Skeletal muscle tissue (tissue), 4 donors: ENCODE measurements around the gene FAM13A. TPM values are rescaled to one million over a fixed set of nuclear protein-coding genes. Genes with fewer than 3 reads are reported as not detected.
"Not testable (repeated sequence)": the region's sequence is repeated elsewhere in the genome, so short reads cannot be mapped to it uniquely, and the experiment has no call there.

Experiments
- H3K27ac ChIP-seq: one replicate; pipeline ENCODE4 v1.7.0; 2013; ENCODE audit warnings: mild to moderate bottlenecking, low read depth, low read length, inconsistent platforms
- H3K27me3 ChIP-seq, 3 donors: one replicate each; pipeline ENCODE4 v1.7.0; 2013; ENCODE audit warnings: low read length in 3 of 3; ENCODE audit not compliant: control insufficient read depth in 3 of 3, insufficient read depth in 3 of 3
- H3K36me3 ChIP-seq, 3 donors: one replicate each; pipeline ENCODE4 v1.7.0; 2013; ENCODE audit warnings: low read length in 3 of 3; ENCODE audit not compliant: control insufficient read depth in 3 of 3, insufficient read depth in 3 of 3
- H3K4me1 ChIP-seq, 3 donors: one replicate each; pipeline ENCODE4 v1.7.0; 2013; ENCODE audit warnings: low read length in 3 of 3, mild to moderate bottlenecking in 3 of 3; ENCODE audit not compliant: control insufficient read depth in 3 of 3, insufficient read depth in 3 of 3
- H3K4me3 ChIP-seq, 3 donors: one replicate each; pipeline ENCODE4 v1.7.0; 2013; ENCODE audit warnings: low read length in 3 of 3
- H3K9ac ChIP-seq, 3 donors: one replicate each; pipeline ENCODE4 v1.7.0; 2013; ENCODE audit warnings: low read length in 3 of 3, mild to moderate bottlenecking in 3 of 3, moderate library complexity in 2 of 3, low read depth in 1 of 3
- H3K9me3 ChIP-seq, 3 donors: one replicate each; pipeline ENCODE4 v1.7.0; 2013; ENCODE audit warnings: low read length in 3 of 3; ENCODE audit not compliant: control insufficient read depth in 3 of 3
- total RNA-seq: library from RNA; depleted of rRNA; stranded (reverse); fragments of >200 nt; gene quantifications from one replicate; pipeline ENCODE4 v1.2.3, GENCODE V29; 2014
- donor health status: Osteomylitis.

Gene FAM13A
- total RNA-seq, 1 donor from 2014 or later, result 41.8 TPM

DNA sequence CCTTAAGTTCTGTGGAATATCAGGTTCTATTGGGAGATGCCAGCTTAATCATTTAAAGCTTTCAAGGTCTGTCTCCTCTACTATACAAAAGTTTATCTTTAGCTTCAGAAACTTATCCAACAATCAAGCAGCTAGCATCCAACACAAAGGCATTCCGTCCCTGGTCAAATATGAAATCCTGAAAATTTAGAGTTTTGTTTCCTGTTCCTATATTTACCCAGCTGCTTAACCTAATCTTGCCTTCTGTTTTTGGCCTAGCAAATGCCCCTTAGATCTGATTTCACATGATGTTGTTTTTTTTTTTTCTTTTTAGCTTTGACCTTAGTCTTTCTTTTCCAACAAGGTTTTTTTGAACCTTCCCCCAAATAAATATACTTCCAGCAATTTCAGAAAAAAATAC is 33.8 kb downstream of the FAM13A start:
- Histone ChIP-seq H3K9ac (no peak overlapping the region), H3K27ac (peak overlapping the region; percentile 54), H3K36me3 (peaks cover 0 to 6% (median 4%) of the 10 kb centered on the region in 3 donors), H3K27me3 (no peaks in the 10 kb centered on the region), H3K4me1 (peaks cover 0 to 7% (median 4%) of the 10 kb centered on the region in 3 donors), H3K9me3 (no peaks in the 10 kb centered on the region), H3K4me3 (no peak overlapping the region)

DNA sequence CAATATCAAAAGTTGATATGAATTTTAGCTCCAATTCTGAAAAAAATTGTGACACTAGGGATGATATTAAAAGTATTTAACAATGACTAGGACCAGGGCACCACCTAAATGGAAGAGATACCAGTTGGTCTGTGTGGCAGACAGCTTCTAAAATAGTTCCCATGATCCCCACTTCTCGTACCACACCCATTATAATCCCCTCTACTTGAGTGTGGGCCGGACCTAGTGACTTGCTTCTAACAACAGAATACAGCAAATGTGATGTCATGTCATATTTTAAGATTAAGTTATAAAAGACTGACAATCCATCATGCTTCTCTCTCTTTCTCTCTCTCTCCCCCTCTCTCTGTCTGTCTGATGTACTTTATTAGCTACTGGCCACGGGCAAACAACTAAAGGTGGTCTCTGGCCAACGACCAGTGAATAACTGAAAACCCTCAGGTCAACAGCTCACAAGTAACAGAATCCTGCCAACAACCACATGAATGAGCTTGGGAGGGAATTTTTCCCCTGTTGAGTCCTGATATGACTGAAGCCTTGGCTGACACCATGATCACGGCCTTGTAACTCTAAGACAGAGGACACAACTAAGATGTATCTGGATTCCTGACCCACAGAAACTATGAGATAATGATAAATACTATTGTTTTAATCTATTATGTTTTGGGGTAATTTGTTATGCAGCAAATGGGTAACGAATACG is 34.4 kb downstream of the FAM13A start:
- Histone ChIP-seq H3K4me3 (no peak overlapping the region), H3K36me3 (peaks cover 0 to 7% (median 4%) of the 10 kb centered on the region in 3 donors), H3K9ac (no peak overlapping the region), H3K4me1 (peaks cover 0 to 7% (median 4%) of the 10 kb centered on the region in 3 donors), H3K27me3 (no peaks in the 10 kb centered on the region), H3K27ac (peak overlapping the region; percentile 54), H3K9me3 (no peaks in the 10 kb centered on the region)

DNA sequence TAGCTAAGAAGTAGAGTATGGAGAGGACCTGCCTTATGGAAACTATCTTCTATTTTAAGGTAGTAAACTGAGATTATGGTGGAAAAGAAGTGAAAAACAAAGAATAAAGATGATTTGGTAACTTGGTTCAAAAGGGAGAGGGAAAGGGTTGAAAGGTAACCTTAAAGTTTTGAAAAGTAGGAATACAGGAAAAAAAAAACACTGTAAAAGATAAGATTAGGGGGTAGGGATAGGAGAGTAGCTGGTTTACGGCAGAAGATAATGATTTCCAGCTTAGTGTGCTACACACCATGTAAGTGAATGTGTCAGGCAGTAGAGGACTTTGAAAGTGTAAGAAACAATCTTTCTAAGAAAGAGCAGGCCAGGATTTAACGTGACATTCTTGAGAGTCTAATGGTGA is 35.3 kb downstream of the FAM13A start:
- Histone ChIP-seq H3K36me3 (peaks cover 0 to 7% (median 7%) of the 10 kb centered on the region in 3 donors), H3K27me3 (no peaks in the 10 kb centered on the region), H3K9me3 (no peaks in the 10 kb centered on the region), H3K4me3 (no peak overlapping the region), H3K27ac (no peak overlapping the region), H3K4me1 (peaks cover 0 to 7% (median 4%) of the 10 kb centered on the region in 3 donors), H3K9ac (no peak overlapping the region)

DNA sequence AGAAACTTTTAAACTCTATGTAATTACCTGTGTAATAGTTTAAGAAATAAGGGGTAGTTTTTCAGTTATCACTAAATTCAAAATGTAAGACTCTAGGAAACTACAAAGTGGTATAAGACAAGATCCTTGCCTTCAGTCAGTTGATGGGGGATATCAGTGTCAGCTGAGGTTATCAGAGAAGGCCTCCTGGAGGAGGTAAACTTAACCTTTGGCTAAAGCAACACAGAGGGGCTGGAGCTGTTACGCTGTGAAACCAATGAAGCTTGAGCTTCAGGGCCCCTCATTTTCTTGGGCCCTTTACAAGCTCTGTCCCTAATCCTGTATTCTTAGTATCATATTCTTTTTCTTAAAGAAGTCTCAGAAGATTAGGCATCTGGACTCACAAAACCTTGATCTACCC is 35.9 kb downstream of the FAM13A start:
- peaks cover 0 to 7% (median 4%) of the 10 kb centered on the region in 3 donors for H3K4me1 ChIP-seq
- H3K27me3 ChIP-seq, result no peaks in the 10 kb centered on the region
- H3K4me3 ChIP-seq, result no peak overlapping the region
- no peaks in the 10 kb centered on the region for H3K9me3 ChIP-seq
- H3K27ac ChIP-seq, result no peak overlapping the region
- peaks cover 0 to 7% (median 7%) of the 10 kb centered on the region in 3 donors for H3K36me3 ChIP-seq
- H3K9ac ChIP-seq, result no peak overlapping the region

DNA sequence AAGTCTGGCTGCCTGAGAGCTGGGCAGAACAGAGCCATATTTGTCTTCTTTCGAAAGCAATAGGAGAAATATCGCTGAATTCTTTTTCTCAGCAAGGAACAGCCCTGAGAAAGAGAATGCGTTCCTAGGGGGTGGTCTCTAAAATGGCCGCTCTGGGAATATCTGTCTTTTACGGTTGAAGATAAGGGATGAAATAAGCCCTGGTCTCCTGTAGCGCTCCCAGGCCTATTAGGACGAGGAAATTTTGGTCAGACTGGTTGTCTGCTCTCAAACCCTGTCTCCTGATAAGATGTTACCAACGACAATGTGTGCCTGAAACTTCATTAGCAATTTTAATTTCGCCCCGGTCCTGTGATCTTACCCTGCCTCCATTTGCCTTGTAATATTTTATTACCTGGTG is 42.1 kb downstream of the FAM13A start:
- H3K27ac ChIP-seq, H3K36me3 ChIP-seq, H3K27me3 ChIP-seq, H3K9ac ChIP-seq, H3K9me3 ChIP-seq, H3K4me1 ChIP-seq, H3K4me3 ChIP-seq: not testable (repeated sequence)

DNA sequence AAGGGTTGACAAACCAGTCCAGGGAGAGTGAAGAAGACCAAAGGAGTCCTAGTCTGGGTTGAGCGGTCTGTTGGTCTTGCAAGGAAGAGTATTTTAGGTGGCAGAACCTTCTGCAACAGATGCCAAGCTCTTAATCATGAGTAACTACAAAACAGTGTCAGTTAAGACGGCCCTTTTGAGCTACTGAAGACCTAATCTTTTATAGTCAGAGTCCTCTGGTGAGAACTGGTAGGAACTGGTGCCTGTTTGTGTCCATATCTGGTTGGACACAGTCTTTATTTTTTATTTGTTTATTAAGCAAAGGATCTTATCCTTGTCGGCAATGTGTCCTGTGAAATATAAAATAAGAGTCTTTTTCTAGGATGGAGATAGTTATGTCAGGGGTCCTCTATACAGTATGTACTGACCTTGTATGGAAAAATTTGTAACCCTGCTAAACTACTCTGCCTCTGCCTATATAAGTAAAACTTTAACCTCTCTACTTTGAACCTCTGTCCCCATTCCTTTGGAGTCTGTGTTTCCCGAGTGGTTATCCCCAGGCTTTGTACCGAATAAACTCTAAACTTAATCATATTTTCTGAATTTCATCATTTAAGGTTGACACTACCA is 47.1 kb downstream of the FAM13A start:
- H3K4me3 ChIP-seq, result no peak overlapping the region
- no peaks in the 10 kb centered on the region for H3K4me1 ChIP-seq
- H3K27ac ChIP-seq, result no peak overlapping the region
- peaks cover 0 to 5% (median 0%) of the 10 kb centered on the region in 3 donors for H3K36me3 ChIP-seq
- H3K9me3 ChIP-seq, result no peaks in the 10 kb centered on the region
- H3K9ac ChIP-seq, result no peak overlapping the region
- H3K27me3 ChIP-seq, result no peaks in the 10 kb centered on the region

DNA sequence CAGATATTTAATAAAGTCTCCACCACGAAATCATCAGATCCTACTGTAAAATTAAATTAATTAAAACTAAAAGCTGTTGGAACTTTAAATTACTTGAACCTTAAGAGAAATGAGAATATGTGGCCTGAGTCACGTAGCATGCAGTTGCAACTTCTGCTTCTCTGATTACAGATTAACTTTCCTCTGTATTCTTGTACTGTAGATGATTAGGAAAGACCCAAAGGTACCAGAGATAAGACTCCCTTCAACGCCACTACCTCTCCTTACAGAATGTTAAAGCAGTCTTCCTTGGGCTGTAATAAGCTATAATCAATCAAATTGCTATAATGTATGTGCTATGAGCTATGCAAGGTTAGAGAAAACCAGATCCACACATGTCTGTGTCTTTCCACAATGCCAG is 47.9 kb downstream of the FAM13A start:
- H3K4me1 ChIP-seq, result no peaks in the 10 kb centered on the region
- no peaks in the 10 kb centered on the region for H3K27me3 ChIP-seq
- H3K4me3 ChIP-seq, result no peak overlapping the region
- peaks cover 0 to 5% (median 0%) of the 10 kb centered on the region in 3 donors for H3K36me3 ChIP-seq
- H3K9ac ChIP-seq, result no peak overlapping the region
- no peaks in the 10 kb centered on the region for H3K9me3 ChIP-seq
- no peak overlapping the region for H3K27ac ChIP-seq

DNA sequence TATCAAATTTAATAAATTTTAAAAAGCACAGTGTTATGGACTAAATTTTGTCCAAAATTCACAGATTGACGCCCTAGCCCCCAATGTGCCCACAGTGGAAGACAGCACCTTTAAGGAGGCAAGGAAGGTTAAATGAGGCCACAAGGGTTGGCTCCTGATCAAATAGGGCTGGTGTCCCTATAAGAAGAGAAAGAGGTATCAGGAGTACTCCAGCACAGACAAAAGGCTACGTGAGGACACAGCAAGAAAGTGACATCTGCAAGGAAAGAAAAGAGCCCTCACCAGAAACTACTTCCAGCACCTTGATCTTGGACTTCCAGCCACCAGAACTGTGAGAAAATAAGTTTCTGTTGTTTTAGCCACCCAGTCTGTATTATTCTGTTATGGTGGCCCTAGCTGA is 48.8 kb downstream of the FAM13A start:
- Histone ChIP-seq H3K4me3 (no peak overlapping the region), H3K27me3 (no peaks in the 10 kb centered on the region), H3K27ac (no peak overlapping the region), H3K9me3 (no peaks in the 10 kb centered on the region), H3K4me1 (no peaks in the 10 kb centered on the region), H3K36me3 (peaks cover 0 to 5% (median 0%) of the 10 kb centered on the region in 3 donors), H3K9ac (no peak overlapping the region)

DNA sequence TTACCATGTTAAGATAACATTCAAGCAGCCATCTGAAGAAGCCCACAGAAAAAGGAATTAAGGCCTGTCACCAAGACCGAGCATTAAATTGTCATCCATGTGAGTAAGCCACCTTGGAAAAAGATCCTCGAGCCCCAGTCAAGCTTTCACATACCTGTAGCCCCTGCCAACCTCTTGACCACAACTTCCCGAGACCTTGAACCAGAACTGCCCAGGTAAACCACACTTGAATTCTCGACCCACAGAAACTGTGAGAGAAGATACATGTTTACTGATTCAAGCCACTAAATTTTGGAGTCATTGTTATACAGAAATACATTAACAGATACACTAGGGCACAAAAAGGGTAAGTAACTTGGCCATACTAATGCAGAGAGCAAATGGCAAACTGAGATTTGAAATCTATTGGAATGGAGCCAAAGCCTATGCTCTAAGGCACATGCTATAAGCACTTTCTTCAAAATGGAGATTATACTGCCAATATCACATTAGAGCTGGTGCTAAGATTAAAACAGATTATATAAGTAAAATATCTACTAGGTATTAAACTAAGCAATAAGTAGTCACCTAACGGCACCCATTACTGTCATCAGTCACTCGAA is 49.5 kb downstream of the FAM13A start:
- H3K9ac ChIP-seq, result no peak overlapping the region
- H3K4me1 ChIP-seq, result no peaks in the 10 kb centered on the region
- H3K4me3 ChIP-seq, result no peak overlapping the region
- no peaks in the 10 kb centered on the region for H3K9me3 ChIP-seq
- H3K27ac ChIP-seq, result no peak overlapping the region
- H3K36me3 ChIP-seq, result peaks cover 0 to 5% (median 0%) of the 10 kb centered on the region in 3 donors
- no peaks in the 10 kb centered on the region for H3K27me3 ChIP-seq

DNA sequence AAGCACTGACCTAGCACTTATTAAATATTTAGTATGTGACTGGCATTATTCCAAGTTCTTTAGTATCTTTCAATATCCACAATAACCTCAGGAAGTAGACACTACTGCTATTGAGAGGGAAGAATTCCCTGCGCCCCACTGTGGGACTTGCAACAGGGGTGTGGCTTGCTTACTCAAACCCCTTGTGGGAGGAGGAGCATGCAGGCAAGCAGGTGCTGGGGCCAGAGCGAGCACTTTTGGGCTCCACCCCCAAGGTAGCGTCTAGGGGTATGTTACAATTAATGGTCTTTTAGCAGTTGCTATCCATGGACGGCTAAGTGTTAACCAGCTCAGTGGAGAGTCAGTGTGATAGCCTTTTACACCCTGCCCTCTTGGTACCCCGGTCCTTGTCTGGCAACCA is 50.7 kb downstream of the FAM13A start:
- no peaks in the 10 kb centered on the region for H3K9me3 ChIP-seq
- H3K27me3 ChIP-seq, result no peaks in the 10 kb centered on the region
- H3K36me3 ChIP-seq, result peaks cover 0 to 5% (median 0%) of the 10 kb centered on the region in 3 donors
- no peaks in the 10 kb centered on the region for H3K4me1 ChIP-seq
- no peak overlapping the region for H3K9ac ChIP-seq
- H3K4me3 ChIP-seq, result no peak overlapping the region
- no peak overlapping the region for H3K27ac ChIP-seq
